Psoas muscle (tissue), 8 donors: Measurements from ENCODE around the gene ZSWIM6. TPM values are rescaled to one million over a fixed set of nuclear protein-coding genes. Genes with fewer than 3 reads are reported as not detected.

Experiments used
- ATAC-seq, 4 donors: fragments of 200-7000 bp; cut with Tn5 transposase; one replicate each; pipeline ENCODE4 v1.9.1; 2020; ENCODE audit warnings: moderate library complexity in 3 of 4, mild to moderate bottlenecking in 2 of 4
- DNase-seq, 2 donors: peaks; one replicate each; pipeline ENCODE4 v3.0.0-alpha.2; 2020
- H3K27ac ChIP-seq: fragments of 200-600 bp; one replicate; pipeline ENCODE4 v1.8.0; 2022
- H3K27me3 ChIP-seq, 3 donors: fragments of 200-600 bp in 1 of 3; one replicate each; pipeline versions ENCODE4 v1.6.1 to v1.8.0; 2013 to 2022; ENCODE audit warnings: low read length in 2 of 3, mild to moderate bottlenecking in 2 of 3, moderate library complexity in 1 of 3; ENCODE audit not compliant: insufficient read depth in 3 of 3
- H3K36me3 ChIP-seq, 2 donors: fragments of 200-600 bp in 1 of 2; one replicate each; pipeline versions ENCODE4 v1.6.1 to v1.8.0; 2013 to 2022; ENCODE audit warnings: low read depth in 1 of 2, mild to moderate bottlenecking in 1 of 2, moderate library complexity in 1 of 2; ENCODE audit not compliant: insufficient read depth in 1 of 2
- H3K4me1 ChIP-seq: fragments of 200-600 bp; one replicate; pipeline ENCODE4 v1.8.0; 2022
- H3K4me3 ChIP-seq: fragments of 200-600 bp; one replicate; pipeline ENCODE4 v1.8.0; 2022; ENCODE audit warnings: mild to moderate bottlenecking
- H3K9me3 ChIP-seq: fragments of 200-600 bp; one replicate; pipeline ENCODE4 v1.8.0; 2022
- CTCF ChIP-seq: fragments of 200-600 bp; IDR thresholded peaks from one replicate; pipeline ENCODE4 v1.8.0; 2022; ENCODE audit warnings: antibody characterized with exemption
- WGBS, 3 donors: extraction: QIAGEN DNeasy Blood & Tissue Kit; methylation state at CpG; one replicate each; pipeline versions ENCODE4 v1.1.6 to v1.1.7; 2013; 5-methylcytosine and 5-hydroxymethylcytosine counted together
- intact Hi-C, 2 donors: fragments of 100-400 bp; cut with DNase I; formaldehyde crosslinking; loops; one replicate each; pipeline versions ENCODE4 v1.11.0 to v1.14.2; 2022
- polyA plus RNA-seq, 3 donors: library from polyadenylated mRNA; stranded (reverse); fragments of 200-250 nt; gene quantifications; one replicate each; pipeline ENCODE4 v1.2.3, GENCODE V29; 2013
- total RNA-seq, 4 donors: library from RNA; stranded (reverse); fragmentation: NEBNext Ultra II Directional in 2 of 4; extraction: Animal tissue kit (Norgen Biotek cat#: 25700) in 2 of 4; gene quantifications; one replicate each; pipeline versions ENCODE4 v1.2.1 to v1.2.4, GENCODE V29; 2021 to 2023
- donor health status: healthy with polysubstance abuse.
- donor health status: DM: no; HTN: no; CAD: no; lungs with moderate emphysema.
- donor health status: Bipolar disorder and iron deficiency.
- donor health status: healthy.
- donor health status: DM: yes; HTN: yes; CAD: no.
- donor health status: DM: no; HTN: no; CAD: no.
- donor health status: DM: no; HTN: no; CAD: no.
- donor health status: DM: yes; HTN: yes; CAD: no.

ZSWIM6 gene
- total and polyA plus RNA-seq, 7 donors: 1.4 to 6.3 (median 4.0) TPM

- no peaks in the 10 kb centered on the region for H3K27me3 ChIP-seq
- H3K9me3 ChIP-seq: no peaks in the 10 kb centered on the region
- 45 to 54% (median 46%) methylated on average over 6 of the region's 6 CpGs for WGBS, 3 donors
- peaks cover 40% of the 10 kb centered on the region for H3K4me1 ChIP-seq
- peak; percentile 48 to 59 for DNase-seq
- no peak overlapping the region for H3K27ac ChIP-seq
- no peak overlapping the region for H3K4me3 ChIP-seq
- no peaks in the 10 kb centered on the region for H3K36me3 ChIP-seq
- TF ChIP-seq CTCF: no peak
- peak; percentile 61 to 74 (median 66) for ATAC-seq
- intact Hi-C loops: no loop called here
Measured at GRCh38 chr5:61344187-61344944, 12.3 kb downstream of the ZSWIM6 start.

DNA sequence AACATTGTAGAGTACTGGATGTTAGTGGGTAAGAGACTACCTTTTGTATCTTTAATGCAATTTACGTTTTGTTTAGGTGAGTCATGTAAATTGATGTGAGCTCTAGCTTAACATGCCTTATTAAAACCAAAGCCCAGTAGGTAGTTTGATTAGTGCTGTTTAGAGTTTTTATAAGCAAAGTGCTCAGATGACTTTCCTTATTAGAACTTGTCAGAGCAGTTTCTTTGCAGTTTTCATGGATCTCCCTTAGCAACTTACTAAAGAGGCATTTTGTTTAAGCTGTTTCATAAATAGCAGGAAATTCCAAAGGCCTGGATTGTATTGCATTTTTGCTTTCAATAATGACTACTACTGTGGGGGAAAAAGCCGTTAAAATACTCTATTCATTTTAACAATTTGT, 14.5 kb downstream of the ZSWIM6 start:
- intact Hi-C loops: no loop called here
- H3K4me3 ChIP-seq: no peak overlapping the region
- no peak for DNase-seq
- WGBS, 3 donors: 78 to 89% (median 84%) methylated on average over 2 of the region's 2 CpGs
- H3K9me3 ChIP-seq: no peaks in the 10 kb centered on the region
- H3K36me3 ChIP-seq: no peaks in the 10 kb centered on the region
- no peaks in the 10 kb centered on the region for H3K27me3 ChIP-seq
- no peak overlapping the region for H3K27ac ChIP-seq
- H3K4me1 ChIP-seq: peaks cover 46% of the 10 kb centered on the region
- no peak for TF ChIP-seq CTCF
- ATAC-seq: no peak

DNA sequence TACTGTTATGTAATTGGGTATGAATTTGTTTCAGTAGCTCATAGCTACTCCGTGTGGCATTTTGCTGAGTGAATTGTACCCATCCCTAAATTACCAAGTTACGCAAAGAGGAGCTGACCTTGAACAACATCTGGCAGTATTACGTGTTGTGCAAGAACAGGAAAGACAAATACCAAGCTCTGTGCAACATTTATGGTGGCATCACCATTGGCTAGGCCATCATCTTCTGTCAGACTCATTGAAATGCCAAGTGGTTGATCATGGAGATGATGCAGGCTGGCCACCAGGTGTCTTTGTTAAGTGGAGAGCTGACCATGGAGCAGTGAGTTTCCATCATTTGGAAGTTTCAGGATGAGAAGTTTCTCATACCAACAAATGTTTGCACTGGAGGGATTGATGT, 15.0 kb downstream of the ZSWIM6 start:
- DNase-seq: no peak
- no peaks in the 10 kb centered on the region for H3K36me3 ChIP-seq
- H3K4me1 ChIP-seq: peaks cover 46% of the 10 kb centered on the region
- H3K27ac ChIP-seq: no peak overlapping the region
- TF ChIP-seq CTCF: no peak
- intact Hi-C loops: no loop called here
- no peak overlapping the region for H3K4me3 ChIP-seq
- H3K9me3 ChIP-seq: no peaks in the 10 kb centered on the region
- 64 to 89% (median 70%) methylated on average over 3 of the region's 3 CpGs for WGBS, 3 donors
- no peaks in the 10 kb centered on the region for H3K27me3 ChIP-seq
- ATAC-seq: peak; percentile 23 to 83 (median 60)

DNA sequence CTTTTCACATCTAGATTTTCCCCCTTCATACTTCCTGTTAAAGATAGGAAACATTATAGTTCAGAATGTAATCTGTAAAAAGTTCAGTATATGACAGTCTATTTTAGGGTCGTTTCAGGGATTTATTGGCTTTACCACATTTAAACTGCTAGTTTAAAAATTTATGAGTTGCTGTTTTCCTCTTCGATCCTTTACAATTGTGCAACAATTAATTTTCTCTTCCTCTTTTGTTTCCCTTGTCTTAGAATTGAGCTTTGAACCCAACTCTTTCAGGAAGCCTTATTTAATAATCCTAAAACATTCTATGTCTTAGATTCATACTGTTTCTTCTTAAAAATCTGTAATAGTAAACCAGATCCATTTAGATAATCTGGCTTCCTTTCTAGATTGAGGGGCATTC, 16.4 kb downstream of the ZSWIM6 start:
- no peaks in the 10 kb centered on the region for H3K9me3 ChIP-seq
- H3K27ac ChIP-seq: no peak overlapping the region
- no peak for TF ChIP-seq CTCF
- 39 to 67% (median 41%) methylated on average over 2 of the region's 2 CpGs for WGBS, 3 donors
- intact Hi-C loops: no loop called here
- no peak for ATAC-seq
- no peaks in the 10 kb centered on the region for H3K36me3 ChIP-seq
- peaks cover 44% of the 10 kb centered on the region for H3K4me1 ChIP-seq
- DNase-seq: no peak
- no peak overlapping the region for H3K4me3 ChIP-seq
- no peaks in the 10 kb centered on the region for H3K27me3 ChIP-seq

DNA sequence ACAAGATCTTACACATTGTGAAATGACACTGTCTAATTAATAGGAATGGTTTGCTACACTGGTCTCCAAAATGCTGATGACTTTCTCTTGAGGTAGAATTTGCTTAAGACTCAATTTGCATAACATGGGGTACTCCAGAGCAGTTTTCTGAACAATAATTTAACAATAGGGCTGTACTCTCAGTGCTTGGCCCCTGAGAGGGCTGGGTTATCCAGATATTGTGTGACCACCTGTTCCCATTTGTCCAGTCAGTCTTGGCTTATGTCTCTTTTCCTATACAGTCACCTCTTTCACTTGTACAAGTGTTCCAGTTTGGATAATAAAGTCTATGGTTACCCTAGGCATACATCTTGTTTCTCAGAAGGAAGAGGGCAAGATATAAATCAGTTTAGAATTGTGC, 17.9 kb downstream of the ZSWIM6 start:
- peaks cover 30% of the 10 kb centered on the region for H3K4me1 ChIP-seq
- no peak overlapping the region for H3K27ac ChIP-seq

More for the DNA sequence above, 17.9 kb downstream of the ZSWIM6 start:
- DNase-seq (no peak), ATAC-seq (peak in 2 of 4 donors; percentile 25 to 33)
- Histone ChIP-seq H3K9me3 (no peaks in the 10 kb centered on the region), H3K36me3 (no peaks in the 10 kb centered on the region), H3K27me3 (no peaks in the 10 kb centered on the region), H3K4me3 (no peak overlapping the region)
- intact Hi-C loops: no loop called here
- TF ChIP-seq CTCF: no peak
